PFSK-1 (cell line): Measurements from ENCODE around the gene OFD1.

ENCODE experiments used
- FOXP2 ChIP-seq: optimal IDR thresholded peaks from 2 replicates; pipeline ENCODE3; 2011; ENCODE audit warnings: borderline replicate concordance, control low read depth, inconsistent platforms; ENCODE audit not compliant: insufficient read depth; ENCODE audit errors: extremely low read length, extremely low read depth
- POLR2AphosphoS5 ChIP-seq: IDR thresholded peaks from 2 replicates; pipeline ENCODE4 v1.6.1; 2012; ENCODE audit warnings: low read depth, mild to moderate bottlenecking, control low read depth, low read length, moderate library complexity
- SIN3A ChIP-seq: IDR thresholded peaks from 2 replicates; pipeline ENCODE4 v1.6.1; 2012; ENCODE audit warnings: mild to moderate bottlenecking, low read length, moderate library complexity, borderline replicate concordance; ENCODE audit not compliant: insufficient read depth
- TAF1 ChIP-seq: IDR thresholded peaks from 2 replicates; pipeline ENCODE4 v1.6.1; 2012; ENCODE audit warnings: low read length, control low read depth, borderline replicate concordance; ENCODE audit not compliant: insufficient read depth
- TF ChIP-seq, protein P1 (sequence below), 2 experiments: IDR thresholded peaks; 2 replicates each; pipeline versions ENCODE4 v1.6.1 to v1.8.0; 2011 to 2012; ENCODE audit warnings: low read depth in 2 of 2, low read length in 2 of 2, control low read depth in 1 of 2, inconsistent platforms in 1 of 2, mild to moderate bottlenecking in 1 of 2, moderate library complexity in 1 of 2; ENCODE audit not compliant: insufficient read depth in 1 of 2

DNA sequence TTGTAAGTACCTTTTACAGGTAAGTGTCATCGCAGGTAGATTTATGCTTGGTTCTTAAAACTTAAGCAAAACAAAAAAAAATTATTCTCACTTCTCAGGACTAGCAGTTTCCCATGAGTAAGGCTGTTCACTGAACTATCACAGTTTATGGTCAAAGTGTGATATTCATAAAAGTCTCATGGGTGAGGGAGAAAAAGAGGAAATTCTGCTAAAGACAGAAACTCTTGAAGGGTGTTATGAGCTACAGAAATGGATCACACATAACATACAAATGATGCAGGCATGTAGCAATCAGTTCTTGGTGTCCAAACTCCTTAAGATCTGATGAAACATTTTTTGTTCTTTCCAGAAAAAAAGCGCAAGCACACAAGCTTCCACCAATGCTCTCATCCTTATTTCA, 37.1 kb upstream of the OFD1 start:
- TF ChIP-seq, protein P1, sequence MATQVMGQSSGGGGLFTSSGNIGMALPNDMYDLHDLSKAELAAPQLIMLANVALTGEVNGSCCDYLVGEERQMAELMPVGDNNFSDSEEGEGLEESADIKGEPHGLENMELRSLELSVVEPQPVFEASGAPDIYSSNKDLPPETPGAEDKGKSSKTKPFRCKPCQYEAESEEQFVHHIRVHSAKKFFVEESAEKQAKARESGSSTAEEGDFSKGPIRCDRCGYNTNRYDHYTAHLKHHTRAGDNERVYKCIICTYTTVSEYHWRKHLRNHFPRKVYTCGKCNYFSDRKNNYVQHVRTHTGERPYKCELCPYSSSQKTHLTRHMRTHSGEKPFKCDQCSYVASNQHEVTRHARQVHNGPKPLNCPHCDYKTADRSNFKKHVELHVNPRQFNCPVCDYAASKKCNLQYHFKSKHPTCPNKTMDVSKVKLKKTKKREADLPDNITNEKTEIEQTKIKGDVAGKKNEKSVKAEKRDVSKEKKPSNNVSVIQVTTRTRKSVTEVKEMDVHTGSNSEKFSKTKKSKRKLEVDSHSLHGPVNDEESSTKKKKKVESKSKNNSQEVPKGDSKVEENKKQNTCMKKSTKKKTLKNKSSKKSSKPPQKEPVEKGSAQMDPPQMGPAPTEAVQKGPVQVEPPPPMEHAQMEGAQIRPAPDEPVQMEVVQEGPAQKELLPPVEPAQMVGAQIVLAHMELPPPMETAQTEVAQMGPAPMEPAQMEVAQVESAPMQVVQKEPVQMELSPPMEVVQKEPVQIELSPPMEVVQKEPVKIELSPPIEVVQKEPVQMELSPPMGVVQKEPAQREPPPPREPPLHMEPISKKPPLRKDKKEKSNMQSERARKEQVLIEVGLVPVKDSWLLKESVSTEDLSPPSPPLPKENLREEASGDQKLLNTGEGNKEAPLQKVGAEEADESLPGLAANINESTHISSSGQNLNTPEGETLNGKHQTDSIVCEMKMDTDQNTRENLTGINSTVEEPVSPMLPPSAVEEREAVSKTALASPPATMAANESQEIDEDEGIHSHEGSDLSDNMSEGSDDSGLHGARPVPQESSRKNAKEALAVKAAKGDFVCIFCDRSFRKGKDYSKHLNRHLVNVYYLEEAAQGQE (IDR thresholded peaks at IDR 0.05; ENCODE audit: insufficient read depth in 1 of 2, low read depth in 2 of 2, low read length in 2 of 2) = no peak
- TF ChIP-seq TAF1 (no peak), POLR2AphosphoS5 (no peak), SIN3A (no peak), FOXP2 (no peak)
